Activated T-cell treated with anti-CD3 and anti-CD28 coated beads, Interleukin-2, amount 50 U/mL, for 72 hours (primary cell): ENCODE measurements around the gene FAM3D. TPM values are rescaled to one million over a fixed set of nuclear protein-coding genes. Genes with fewer than 3 reads are reported as not detected.

Experiments
- ATAC-seq, 2 donors: fragments of 150-1000 bp; cut with Tn5 transposase; replicated peaks in 1 of 2; 2 replicates each; pipeline ENCODE4 v1.10.0; 2021; ENCODE audit warnings: moderate library complexity in 2 of 2, mild to moderate bottlenecking in 1 of 2
- DNase-seq, 2 donors: peaks; one replicate each; pipeline ENCODE4 v3.0.0; 2021 to 2022; ENCODE audit warnings: mixed read lengths in 1 of 2
- H3K27ac Mint-ChIP-seq: one replicate; pipeline ENCODE4 v1.8.0; 2022; ENCODE audit warnings: mild to moderate bottlenecking, moderate library complexity, mixed read lengths
- H3K27me3 Mint-ChIP-seq: one replicate; pipeline ENCODE4 v1.8.0; 2022; ENCODE audit warnings: low read depth, mixed read lengths
- H3K36me3 Mint-ChIP-seq, 2 donors: one replicate each; pipeline ENCODE4 v1.8.0; 2022; ENCODE audit warnings: mixed read lengths in 2 of 2, mild to moderate bottlenecking in 1 of 2; ENCODE audit not compliant: insufficient read depth in 2 of 2
- H3K4me1 Mint-ChIP-seq: one replicate; pipeline ENCODE4 v1.8.0; 2022; ENCODE audit warnings: low read depth, mixed read lengths
- H3K4me3 Mint-ChIP-seq, 2 donors: one replicate each; pipeline ENCODE4 v1.8.0; 2022; ENCODE audit warnings: mild to moderate bottlenecking in 2 of 2, mixed read lengths in 2 of 2, moderate library complexity in 2 of 2
- H3K9me3 Mint-ChIP-seq, 2 donors: one replicate each; pipeline ENCODE4 v1.8.0; 2022; ENCODE audit warnings: mixed read lengths in 2 of 2
- total RNA-seq, 2 donors: library from RNA; stranded (reverse); gene quantifications; one replicate each; pipeline ENCODE4 v1.2.3, GENCODE V29; 2022

The FAM3D gene
- total RNA-seq, 2 donors from 2014 or later = not detected

DNA sequence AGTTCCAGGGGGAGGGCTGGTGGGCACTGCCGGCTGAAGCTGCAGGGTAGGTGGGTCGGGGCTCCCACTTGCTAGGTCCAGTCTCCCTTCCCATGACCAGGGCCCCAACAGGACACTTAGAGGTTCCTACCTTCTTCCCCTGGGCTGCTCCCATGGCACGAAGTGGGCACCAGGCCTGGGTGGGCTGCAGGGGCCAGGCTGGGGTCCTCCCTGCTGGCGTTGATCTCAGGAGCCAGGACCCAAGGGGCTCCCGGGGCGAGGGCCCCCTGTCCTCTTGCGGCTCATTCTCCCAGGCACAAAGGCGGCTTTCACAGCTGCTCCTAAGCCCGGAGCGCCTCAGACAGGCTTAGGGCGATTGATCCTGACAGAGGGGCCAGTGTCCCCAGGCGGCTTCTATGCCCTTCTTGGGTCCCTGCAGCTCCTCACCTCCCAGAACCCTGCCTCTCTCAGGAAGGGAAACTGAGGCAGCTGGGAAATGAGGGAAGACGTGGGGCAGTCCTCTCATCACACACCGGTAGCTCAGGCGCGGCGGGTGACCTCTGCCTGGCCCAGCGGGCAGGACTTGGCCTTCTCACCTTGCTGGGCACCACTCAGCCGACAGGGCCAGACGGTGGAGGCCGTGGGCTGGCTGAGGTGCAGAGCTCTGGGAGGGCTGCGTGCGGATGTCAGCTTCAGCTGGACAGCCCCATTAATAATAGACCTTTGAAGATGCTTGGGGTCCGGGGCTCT is 39.6 kb downstream of the FAM3D start:
- ATAC-seq (no peak), DNase-seq (no peak)
- Mint-ChIP-seq H3K36me3 (no peaks in the 10 kb centered on the region), H3K4me1 (no peaks in the 10 kb centered on the region), H3K4me3 (no peak overlapping the region), H3K27ac (no peak overlapping the region), H3K27me3 (peaks cover 6% of the 10 kb centered on the region), H3K9me3 (no peaks in the 10 kb centered on the region)

DNA sequence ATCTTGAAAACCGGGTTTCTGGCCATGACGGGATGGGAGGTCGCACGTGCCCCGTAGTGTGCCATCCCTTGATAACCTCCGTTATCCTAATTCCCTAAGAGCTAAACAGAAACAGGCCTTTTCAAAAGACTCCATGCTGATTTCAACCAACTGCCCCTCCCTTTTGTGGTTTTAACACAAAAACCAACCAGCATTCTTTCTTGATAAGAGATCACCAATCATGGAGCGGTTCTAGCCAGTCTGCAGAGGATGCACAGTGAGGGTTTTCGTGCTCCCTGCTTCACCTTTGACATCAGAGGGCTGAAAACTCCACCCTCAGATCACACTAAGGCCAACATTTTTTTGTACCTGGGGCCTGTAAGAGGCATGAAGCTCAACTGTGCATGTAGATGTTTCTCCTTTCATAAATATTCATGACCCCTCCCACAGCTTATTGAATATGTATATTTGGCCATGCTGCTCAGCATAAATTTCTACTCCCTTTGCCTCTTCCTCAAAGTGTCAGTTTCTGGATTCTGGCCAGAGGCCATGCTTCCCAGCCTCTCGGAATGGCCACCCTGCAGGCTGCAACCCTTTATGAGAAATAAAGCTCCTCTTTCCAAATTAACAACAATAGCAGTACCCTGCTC is 41.3 kb downstream of the FAM3D start:
- H3K4me1 Mint-ChIP-seq = no peaks in the 10 kb centered on the region
- H3K27me3 Mint-ChIP-seq = no peaks in the 10 kb centered on the region
- H3K4me3 Mint-ChIP-seq = no peak overlapping the region
- ATAC-seq = no peak
- DNase-seq = no peak
- no peaks in the 10 kb centered on the region for H3K36me3 Mint-ChIP-seq
- H3K9me3 Mint-ChIP-seq = no peaks in the 10 kb centered on the region
- H3K27ac Mint-ChIP-seq = peak overlapping the region; percentile 25

DNA sequence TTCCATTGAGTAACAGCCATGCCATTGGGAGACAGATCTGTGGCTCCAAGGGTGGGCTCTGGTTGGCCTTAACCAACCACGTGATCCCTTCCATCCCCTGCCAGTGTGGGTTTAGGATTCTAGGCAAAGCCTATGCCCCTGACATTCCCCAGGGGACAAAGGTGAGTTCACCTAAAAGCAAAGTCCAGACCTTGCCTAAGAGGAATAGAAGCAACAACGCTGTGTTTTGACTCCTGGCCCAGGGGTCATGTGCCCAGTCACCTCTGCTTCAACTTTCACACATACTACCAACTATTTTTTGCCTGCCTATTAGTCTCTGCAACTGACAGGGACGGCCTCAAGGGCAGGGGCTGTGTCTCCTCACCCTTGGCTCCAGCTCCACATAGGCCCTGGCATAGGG is 42.0 kb downstream of the FAM3D start:
- no peak for DNase-seq
- Mint-ChIP-seq H3K27ac (no peak overlapping the region), H3K36me3 (no peaks in the 10 kb centered on the region), H3K4me3 (no peak overlapping the region), H3K4me1 (no peaks in the 10 kb centered on the region), H3K9me3 (no peaks in the 10 kb centered on the region), H3K27me3 (no peaks in the 10 kb centered on the region)
- no peak for ATAC-seq

DNA sequence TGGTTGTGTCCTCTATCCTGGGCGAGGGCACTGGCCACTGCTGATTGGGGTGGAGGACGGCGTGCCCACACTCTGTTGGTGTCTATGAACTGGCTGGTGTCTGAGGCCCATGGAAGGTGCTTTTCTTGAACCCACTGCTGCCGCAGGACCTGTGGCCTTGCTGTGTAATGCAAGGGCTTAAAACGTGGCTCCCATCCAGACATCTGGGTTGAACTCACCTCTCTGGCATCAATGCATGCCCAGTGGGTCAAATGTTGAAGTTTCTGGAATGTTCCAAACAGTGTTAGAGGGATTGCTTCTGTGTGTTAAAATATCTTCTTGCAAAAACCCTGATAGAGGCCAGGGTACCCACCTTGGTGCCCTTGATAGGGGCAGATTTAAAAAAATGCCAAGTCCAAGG is 42.6 kb downstream of the FAM3D start:
- DNase-seq (no peak), ATAC-seq (no peak)
- Mint-ChIP-seq H3K27ac (no peak overlapping the region), H3K36me3 (no peaks in the 10 kb centered on the region), H3K9me3 (no peaks in the 10 kb centered on the region), H3K4me3 (no peak overlapping the region), H3K27me3 (no peaks in the 10 kb centered on the region), H3K4me1 (no peaks in the 10 kb centered on the region)

DNA sequence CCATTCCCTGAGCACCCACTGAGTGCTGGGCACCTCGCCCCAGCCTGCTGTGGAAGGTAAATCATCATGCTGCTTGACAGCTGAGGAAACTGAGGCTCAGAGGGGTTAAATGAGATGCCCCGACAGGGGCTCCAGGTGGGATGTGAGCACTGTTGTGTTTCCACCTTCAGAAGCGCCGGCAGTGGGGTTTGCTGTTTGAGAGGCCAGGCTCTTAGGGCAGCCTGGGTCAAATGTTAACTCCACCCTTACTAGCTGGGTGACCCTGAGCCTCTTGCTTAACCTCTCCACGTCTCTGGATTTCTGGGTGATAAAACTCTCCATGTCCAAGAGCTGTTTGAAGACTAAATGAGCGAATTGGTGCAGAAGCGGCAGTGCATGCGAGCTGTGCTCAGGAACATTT is 43.1 kb downstream of the FAM3D start:
- Mint-ChIP-seq H3K36me3 (no peaks in the 10 kb centered on the region), H3K27ac (no peak overlapping the region), H3K27me3 (no peaks in the 10 kb centered on the region), H3K4me1 (no peaks in the 10 kb centered on the region), H3K9me3 (no peaks in the 10 kb centered on the region), H3K4me3 (no peak overlapping the region)
- DNase-seq (no peak), ATAC-seq (no peak)

DNA sequence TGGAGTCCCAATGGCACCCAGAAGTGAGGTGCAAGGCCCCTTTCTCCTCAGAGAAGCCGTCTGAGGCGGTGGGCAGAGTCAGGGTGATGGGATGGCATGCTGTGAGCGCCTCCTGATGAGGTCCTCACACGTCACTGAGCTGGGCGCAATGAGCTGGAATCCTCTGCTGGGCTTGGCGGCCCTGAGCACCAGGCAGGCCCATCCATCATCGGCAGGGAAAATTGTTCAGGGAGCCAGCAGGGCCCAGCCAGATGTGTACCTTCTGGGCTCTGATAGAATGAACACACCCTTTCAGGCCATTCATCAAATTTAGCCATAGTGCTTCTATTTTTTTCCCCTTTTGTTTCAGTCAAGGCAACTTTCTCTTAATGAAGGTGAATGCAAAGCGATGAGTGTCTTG is 43.7 kb downstream of the FAM3D start:
- H3K4me1 Mint-ChIP-seq = no peaks in the 10 kb centered on the region
- no peaks in the 10 kb centered on the region for H3K36me3 Mint-ChIP-seq
- H3K27ac Mint-ChIP-seq = no peak overlapping the region
- no peak overlapping the region for H3K4me3 Mint-ChIP-seq
- no peaks in the 10 kb centered on the region for H3K9me3 Mint-ChIP-seq
- DNase-seq (no peak), ATAC-seq (no peak)
- no peaks in the 10 kb centered on the region for H3K27me3 Mint-ChIP-seq

DNA sequence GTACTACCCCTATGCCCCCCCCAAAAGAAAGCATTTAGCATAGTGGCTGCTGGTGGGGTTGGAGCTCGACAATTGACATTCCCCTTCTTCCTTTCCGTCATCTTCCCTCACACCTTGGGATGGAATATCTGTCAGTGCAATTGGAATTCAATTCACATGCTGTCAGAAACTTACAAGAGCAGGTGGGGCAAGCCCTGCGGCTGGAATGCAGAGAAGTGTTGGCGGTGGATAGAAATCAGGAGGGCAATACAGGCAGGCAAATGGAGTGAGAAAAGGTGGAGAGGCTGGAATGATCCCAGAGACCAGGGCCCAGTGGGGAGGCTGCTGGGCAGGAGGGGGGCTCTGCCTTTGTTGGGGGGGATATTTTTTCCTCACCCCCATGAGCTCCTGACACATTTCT is 44.1 kb downstream of the FAM3D start:
- no peaks in the 10 kb centered on the region for H3K27me3 Mint-ChIP-seq
- H3K9me3 Mint-ChIP-seq = no peaks in the 10 kb centered on the region
- no peaks in the 10 kb centered on the region for H3K36me3 Mint-ChIP-seq
- DNase-seq (no peak), ATAC-seq (no peak)
- no peaks in the 10 kb centered on the region for H3K4me1 Mint-ChIP-seq
- no peak overlapping the region for H3K27ac Mint-ChIP-seq
- no peak overlapping the region for H3K4me3 Mint-ChIP-seq

DNA sequence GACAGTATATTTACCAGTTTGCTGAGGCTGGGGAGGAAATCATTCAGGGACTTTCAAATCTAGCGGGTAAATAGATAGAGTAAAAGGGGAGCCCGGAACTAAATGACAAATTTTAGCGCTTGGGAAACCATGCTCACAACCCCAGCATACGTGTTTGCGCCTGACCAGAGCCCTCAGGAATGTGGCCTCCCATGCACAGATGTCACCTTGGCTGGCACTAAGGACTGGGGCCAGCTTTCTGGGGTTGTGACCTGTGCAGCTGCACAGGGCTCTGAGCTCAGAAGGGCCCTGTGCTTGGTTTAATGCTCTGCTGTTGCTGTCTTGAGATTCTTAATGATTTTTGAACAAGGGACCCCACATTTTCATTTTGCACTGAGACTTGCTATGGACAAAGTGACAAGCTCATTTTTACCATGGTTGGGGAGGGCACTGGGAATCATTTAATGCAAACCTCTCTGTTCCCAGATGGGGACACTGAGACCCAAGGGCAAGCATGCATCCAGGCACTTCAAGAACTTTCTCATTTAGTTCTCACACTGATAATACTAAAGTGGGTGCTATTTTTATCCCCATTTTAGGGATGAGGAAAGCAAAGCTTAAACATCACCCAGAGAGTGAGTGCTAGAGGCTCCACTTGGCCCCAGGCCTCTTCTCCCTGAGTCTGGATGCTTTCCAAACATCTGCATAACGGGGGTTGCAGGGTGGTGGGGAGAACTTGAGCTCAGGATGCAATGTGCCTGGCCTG is 45.3 kb downstream of the FAM3D start:
- Mint-ChIP-seq H3K27me3 (no peaks in the 10 kb centered on the region), H3K36me3 (no peaks in the 10 kb centered on the region), H3K4me3 (no peak overlapping the region), H3K27ac (no peak overlapping the region), H3K9me3 (no peaks in the 10 kb centered on the region), H3K4me1 (no peaks in the 10 kb centered on the region)
- DNase-seq (no peak), ATAC-seq (no peak)

DNA sequence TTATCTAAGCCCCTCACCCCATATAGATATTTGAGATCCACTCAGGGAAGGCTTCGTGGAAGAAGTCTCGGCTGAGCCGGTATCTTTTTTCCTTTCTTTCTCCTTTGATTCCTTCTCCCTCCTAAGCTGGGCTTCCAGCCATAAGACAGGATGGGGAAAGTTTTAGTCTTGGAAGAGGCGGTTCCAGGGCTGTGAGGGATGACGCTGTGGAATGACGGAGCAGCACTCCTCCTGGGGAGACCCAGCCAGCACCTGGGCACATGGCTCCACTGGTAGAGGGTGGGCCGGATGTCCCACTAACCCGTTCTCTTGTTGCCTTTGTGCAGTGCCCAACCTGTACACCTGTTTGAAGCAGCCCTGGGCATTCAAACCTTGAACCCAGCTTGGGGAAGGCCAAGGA is 46.2 kb downstream of the FAM3D start:
- no peak for ATAC-seq
- no peaks in the 10 kb centered on the region for H3K36me3 Mint-ChIP-seq

DNA sequence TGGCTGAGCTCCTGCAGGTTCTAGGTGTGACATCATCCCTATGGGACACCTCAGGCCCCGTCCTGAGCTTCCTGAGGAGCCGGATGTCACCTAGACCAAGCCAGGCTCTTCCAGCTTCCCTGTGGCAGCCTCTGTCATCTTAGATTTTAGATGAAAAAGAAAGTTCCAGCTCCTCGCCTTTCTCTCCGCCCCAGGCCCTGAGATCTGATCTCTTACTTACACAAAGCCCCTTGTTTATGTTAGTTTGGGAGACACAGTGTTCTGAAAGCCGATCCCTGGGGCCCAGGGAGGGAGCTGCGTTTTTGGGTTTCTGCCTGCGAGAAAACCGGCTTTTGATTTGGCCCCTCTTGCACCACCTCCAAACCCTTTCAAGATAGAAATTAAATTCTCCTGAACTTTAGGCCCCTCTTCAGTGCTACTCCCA is 49.2 kb downstream of the FAM3D start:
- no peaks in the 10 kb centered on the region for H3K4me1 Mint-ChIP-seq
- H3K27me3 Mint-ChIP-seq = peaks cover 4% of the 10 kb centered on the region
- no peak for ATAC-seq
- DNase-seq = no peak
- no peaks in the 10 kb centered on the region for H3K36me3 Mint-ChIP-seq
- H3K9me3 Mint-ChIP-seq = no peaks in the 10 kb centered on the region
- no peak overlapping the region for H3K27ac Mint-ChIP-seq
- no peak overlapping the region for H3K4me3 Mint-ChIP-seq

More for the DNA sequence above, 46.2 kb downstream of the FAM3D start:
- Mint-ChIP-seq H3K27me3 (no peaks in the 10 kb centered on the region), H3K9me3 (no peaks in the 10 kb centered on the region), H3K4me3 (no peak overlapping the region), H3K27ac (no peak overlapping the region), H3K4me1 (no peaks in the 10 kb centered on the region)
- DNase-seq = no peak

DNA sequence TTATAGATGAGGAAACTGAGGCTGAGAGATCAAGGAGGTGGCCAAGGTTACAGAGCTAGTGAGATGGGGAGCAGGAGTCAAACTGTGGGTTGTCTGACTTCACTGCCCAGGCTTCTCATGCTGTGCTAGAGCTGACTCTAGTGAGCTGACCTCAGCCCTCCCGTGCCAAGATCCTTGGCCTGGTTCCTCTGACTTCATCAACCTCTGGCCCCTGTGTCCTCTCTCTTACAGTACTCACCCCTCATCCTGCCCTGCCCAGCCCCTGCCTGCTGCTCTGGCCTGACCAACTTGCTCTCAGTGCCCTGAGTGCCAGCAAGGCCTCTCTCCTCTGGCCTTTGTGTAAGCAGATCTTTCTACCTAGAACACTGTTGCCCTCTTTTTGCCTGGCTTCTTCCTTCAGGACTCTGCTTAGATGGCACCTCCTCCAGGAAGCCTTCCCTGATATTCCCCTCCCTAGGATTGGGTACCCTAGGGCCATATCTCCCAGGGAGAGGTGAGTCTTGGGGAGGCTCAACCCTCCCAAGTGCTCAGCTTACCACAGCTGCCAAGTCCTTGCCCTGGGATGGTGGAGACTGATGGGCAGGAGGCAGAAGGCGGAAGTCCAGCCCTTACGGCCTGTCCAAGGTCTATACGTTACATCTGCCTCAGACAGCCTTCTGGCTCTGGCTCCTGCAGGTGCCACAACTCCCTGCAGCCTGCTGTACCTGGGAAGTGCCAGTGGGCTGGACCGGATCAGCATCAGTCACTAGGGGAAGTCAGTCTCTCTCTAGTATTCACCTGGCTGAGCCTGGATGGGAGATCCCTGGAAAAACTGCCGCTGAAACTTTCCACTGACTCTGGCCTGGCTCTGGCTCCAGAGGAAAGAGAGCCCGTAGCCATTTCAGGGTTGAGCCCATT is 53.1 kb downstream of the FAM3D start:
- Mint-ChIP-seq H3K27ac (no peak overlapping the region), H3K9me3 (no peaks in the 10 kb centered on the region), H3K4me3 (no peak overlapping the region), H3K4me1 (peaks cover 6% of the 10 kb centered on the region), H3K27me3 (peaks cover 22% of the 10 kb centered on the region), H3K36me3 (no peaks in the 10 kb centered on the region)
- no peak for ATAC-seq
- DNase-seq = no peak

DNA sequence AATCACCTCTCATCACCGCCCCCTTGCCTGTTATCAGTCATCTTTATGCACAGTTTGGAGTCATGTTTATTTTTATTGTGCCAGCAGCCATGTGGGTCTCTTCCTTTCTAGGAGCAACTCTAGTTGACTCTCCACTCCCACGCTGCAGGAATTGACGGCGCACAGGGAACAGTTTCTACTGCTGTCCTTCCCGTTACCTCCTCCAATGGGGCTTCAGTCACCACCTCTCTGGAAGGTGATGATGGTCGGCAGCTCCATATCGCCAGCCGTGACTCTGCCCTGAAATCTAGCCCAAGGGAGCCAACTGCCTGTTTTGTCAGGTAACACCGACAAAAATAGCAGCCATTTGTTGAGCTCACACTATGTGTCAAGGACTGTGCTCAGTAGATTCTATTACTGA is 53.7 kb downstream of the FAM3D start:
- no peak overlapping the region for H3K27ac Mint-ChIP-seq

DNA sequence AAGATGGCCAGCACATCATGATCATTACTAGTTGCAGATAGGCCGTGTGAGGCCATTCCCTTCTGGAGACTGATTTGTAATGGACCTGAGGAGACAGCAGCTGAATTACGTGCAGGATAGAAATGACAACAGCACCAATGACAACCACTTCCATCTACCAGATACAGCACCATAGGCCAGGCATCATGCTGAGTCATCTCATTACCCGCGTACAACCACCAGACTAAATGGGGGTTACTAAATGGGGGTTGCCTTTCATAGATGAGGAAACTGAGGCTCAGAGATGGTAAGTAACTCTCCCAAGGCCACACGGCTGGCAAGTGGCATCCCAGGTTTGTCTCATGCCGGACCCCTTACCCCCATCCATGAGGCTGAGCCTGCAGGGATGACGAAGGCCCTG is 56.6 kb downstream of the FAM3D start:
- H3K27me3 Mint-ChIP-seq = peaks cover 32% of the 10 kb centered on the region
- H3K9me3 Mint-ChIP-seq = no peaks in the 10 kb centered on the region
- ATAC-seq (peak; percentile 48 to 72), DNase-seq (peak; percentile 14 to 16)
- H3K4me3 Mint-ChIP-seq = no peak overlapping the region
- H3K27ac Mint-ChIP-seq = no peak overlapping the region
- H3K36me3 Mint-ChIP-seq = no peaks in the 10 kb centered on the region
- H3K4me1 Mint-ChIP-seq = peaks cover 15% of the 10 kb centered on the region

More for the DNA sequence above, 53.7 kb downstream of the FAM3D start:
- Mint-ChIP-seq H3K27me3 (peaks cover 22% of the 10 kb centered on the region), H3K36me3 (no peaks in the 10 kb centered on the region), H3K4me1 (peaks cover 10% of the 10 kb centered on the region), H3K4me3 (no peak overlapping the region), H3K9me3 (no peaks in the 10 kb centered on the region)
- DNase-seq (no peak), ATAC-seq (no peak)
